ENCODE data around the gene SYPL2. TPM values are rescaled to one million over a fixed set of nuclear protein-coding genes. Genes with fewer than 3 reads are reported as not detected.

SYPL2 gene
- total RNA-seq, 1 experiment from 2014 or later, result not detected

DNA sequence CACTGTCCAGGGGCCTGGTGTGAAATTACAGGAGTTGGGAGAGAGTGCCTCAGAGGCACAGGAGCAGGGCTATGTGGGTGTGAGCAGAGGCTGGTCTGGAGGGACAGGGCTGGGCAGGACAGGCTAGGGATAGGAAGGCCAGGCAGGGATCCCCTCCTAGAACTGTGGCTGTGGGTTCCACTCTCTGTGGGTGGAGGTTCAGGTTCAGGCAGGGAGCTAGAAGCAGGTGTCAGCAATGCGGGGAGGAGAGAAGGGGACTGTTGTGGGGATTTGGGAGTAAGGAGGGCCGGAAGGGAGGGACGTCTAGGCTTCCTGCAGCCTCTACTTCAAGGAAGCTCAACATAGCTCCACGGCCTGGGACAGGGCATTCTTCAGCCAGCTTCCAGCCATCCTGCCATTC, 65.0 kb downstream of the SYPL2 start:
- H3K9me3 ChIP-seq (ENCODE audit: low read length), result no peaks in the 10 kb centered on the region
- ChIA-PET CTCF (interaction anchor here (0.7 to 1.9 kb wide), 4 partner anchors 27 to 41 kb away, joined by 3 to 34 read pairs (median 10); partner anchors contain the start of gene CYB561D1), POLR2A (ENCODE audit: unreplicated experiment) (no interaction called here)
- no peak for TF ChIP-seq EZH2phosphoT487 (IDR thresholded peaks at IDR 0.05; ENCODE audit: borderline replicate concordance, low read length)
- no peak for ATAC-seq
- no peaks in the 10 kb centered on the region for H3K79me2 ChIP-seq (ENCODE audit: low read length)
- H4K20me1 ChIP-seq (ENCODE audit: low read length), result no peaks in the 10 kb centered on the region
- no peak overlapping the region for H3K4me3 ChIP-seq (ENCODE audit: low read length)
- no peak for DNase-seq
- H3K27me3 ChIP-seq (ENCODE audit: low read length), result 0 out of 2 replicates have a peak, but pooled peaks cover 8% of the 10 kb centered on the region
- BruUV-seq (replicated peaks), result no TSS peak
- H3K36me3 ChIP-seq (ENCODE audit: low read depth, low read length), result no peaks in the 10 kb centered on the region
- H3K9ac ChIP-seq (ENCODE audit: low read length), result no peak overlapping the region
- intact Hi-C loops (cut with micrococcal nuclease), result no loop called here
- H3F3A ChIP-seq (ENCODE audit: low read length, unreplicated experiment), result no peaks in the 10 kb centered on the region
- no peak overlapping the region for H3K4me2 ChIP-seq (ENCODE audit: low read length)
- no peak overlapping the region for H2AFZ ChIP-seq (ENCODE audit: low read length)
- no peak overlapping the region for H3K27ac ChIP-seq (ENCODE audit: low read length)
- H3K9me2 ChIP-seq (replicated peaks; ENCODE audit: low read length), result no peaks in the 10 kb centered on the region
- no peaks in the 10 kb centered on the region for H3K4me1 ChIP-seq (ENCODE audit: insufficient read depth, low read length)

Other genes with a start within 250 kb of the SYPL2 start
- 3.6 and 6.4 TPM in 2 replicates for gene CELSR2, start 217.0 kb upstream of the SYPL2 start, total RNA-seq (2014; rRNA removed)
- 33.8 and 34.5 TPM in 2 replicates for gene PSRC1, start 183.4 kb upstream of the SYPL2 start, total RNA-seq (2014; rRNA removed)
- gene MYBPHL, start 159.5 kb upstream of the SYPL2 start, total RNA-seq (2014; rRNA removed), result not detected in 2 replicates
- gene SORT1, start 68.6 kb upstream of the SYPL2 start, total RNA-seq (2014; rRNA removed), result 9.2 and 14.3 TPM in 2 replicates
- gene PSMA5, start 40.1 kb upstream of the SYPL2 start, total RNA-seq (2014; rRNA removed), result 84.1 and 86.9 TPM in 2 replicates
- 9.2 and 9.4 TPM in 2 replicates for gene ATXN7L2, start 17.4 kb downstream of the SYPL2 start, total RNA-seq (2014; rRNA removed)
- 2.7 and 4.2 TPM in 2 replicates for gene CYB561D1, start 27.5 kb downstream of the SYPL2 start, total RNA-seq (2014; rRNA removed)
- gene AMIGO1, start 43.2 kb downstream of the SYPL2 start, total RNA-seq (2014; rRNA removed), result 2.7 and 2.8 TPM in 2 replicates
- 0.07 and 1.3 TPM in 2 replicates for gene GPR61, start 73.3 kb downstream of the SYPL2 start, total RNA-seq (2014; rRNA removed)
- gene GNAI3, start 82.1 kb downstream of the SYPL2 start, total RNA-seq (2014; rRNA removed), result 6.7 and 6.8 TPM in 2 replicates
- 0.29 and 0.69 TPM in 2 replicates for gene GNAT2, start 153.1 kb downstream of the SYPL2 start, total RNA-seq (2014; rRNA removed)
- gene AMPD2, start 153.3 kb downstream of the SYPL2 start, total RNA-seq (2014; rRNA removed), result 75.3 and 128 TPM in 2 replicates
- gene GSTM4, start 189.6 kb downstream of the SYPL2 start, total RNA-seq (2014; rRNA removed), result 24.0 and 25.9 TPM in 2 replicates
- gene GSTM2, start 201.5 kb downstream of the SYPL2 start, total RNA-seq (2014; rRNA removed), result 29.0 and 38.6 TPM in 2 replicates
- not detected in 2 replicates for gene GSTM1, start 221.3 kb downstream of the SYPL2 start, total RNA-seq (2014; rRNA removed)
- not detected in 2 replicates for gene GSTM5, start 245.7 kb downstream of the SYPL2 start, total RNA-seq (2014; rRNA removed)

Measured in PC-3 (cell line).